HFF-Myc (cell line): Measurements from ENCODE around the gene TRAPPC6A.

Experiments used
- DNase-seq: peaks from one replicate; pipeline ENCODE4 v3.0.0-alpha.2; 2011; ENCODE audit warnings: low read depth; ENCODE audit errors: extremely low read depth
- H3K4me3 ChIP-seq: replicated peaks from 2 replicates; pipeline ENCODE4 v1.5.1; 2011; ENCODE audit warnings: low read depth, mild to moderate bottlenecking, control low read depth, low read length
- CTCF ChIP-seq: IDR thresholded peaks from 2 replicates; pipeline ENCODE4 v1.5.1; 2012; ENCODE audit warnings: mild to moderate bottlenecking, low read depth, low read length, control low read depth; ENCODE audit errors: missing control alignments

Gene TRAPPC6A

DNA sequence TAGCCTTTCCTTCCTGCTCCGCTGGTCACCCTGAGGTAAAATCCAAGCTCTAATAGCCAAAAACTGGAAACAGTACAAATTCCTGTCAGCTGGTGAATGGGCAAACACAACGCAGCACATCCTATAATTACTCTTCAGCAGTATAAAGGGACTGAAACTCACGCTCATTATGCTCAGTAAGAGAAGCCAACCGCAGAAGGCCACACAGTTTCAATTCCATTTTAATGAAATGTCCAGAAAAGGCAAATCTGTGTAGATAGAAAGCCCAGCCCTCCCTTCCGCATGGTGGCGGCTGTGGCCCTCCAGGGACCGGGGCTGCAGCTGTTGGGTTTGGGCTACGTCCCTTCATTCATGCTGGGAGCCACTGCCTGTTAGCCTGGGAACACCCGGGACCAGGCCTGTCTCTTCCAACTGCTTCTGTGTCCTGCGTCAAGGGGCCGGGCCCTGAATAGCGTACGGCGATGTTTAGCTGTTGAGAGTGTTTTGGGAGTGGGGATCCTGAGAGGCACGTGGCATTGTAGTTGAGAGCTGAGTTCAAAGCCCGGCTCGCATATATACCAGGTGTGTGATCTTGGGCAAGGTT is 40.8 kb downstream of the TRAPPC6A start:
- no peak overlapping the region for H3K4me3 ChIP-seq

DNA sequence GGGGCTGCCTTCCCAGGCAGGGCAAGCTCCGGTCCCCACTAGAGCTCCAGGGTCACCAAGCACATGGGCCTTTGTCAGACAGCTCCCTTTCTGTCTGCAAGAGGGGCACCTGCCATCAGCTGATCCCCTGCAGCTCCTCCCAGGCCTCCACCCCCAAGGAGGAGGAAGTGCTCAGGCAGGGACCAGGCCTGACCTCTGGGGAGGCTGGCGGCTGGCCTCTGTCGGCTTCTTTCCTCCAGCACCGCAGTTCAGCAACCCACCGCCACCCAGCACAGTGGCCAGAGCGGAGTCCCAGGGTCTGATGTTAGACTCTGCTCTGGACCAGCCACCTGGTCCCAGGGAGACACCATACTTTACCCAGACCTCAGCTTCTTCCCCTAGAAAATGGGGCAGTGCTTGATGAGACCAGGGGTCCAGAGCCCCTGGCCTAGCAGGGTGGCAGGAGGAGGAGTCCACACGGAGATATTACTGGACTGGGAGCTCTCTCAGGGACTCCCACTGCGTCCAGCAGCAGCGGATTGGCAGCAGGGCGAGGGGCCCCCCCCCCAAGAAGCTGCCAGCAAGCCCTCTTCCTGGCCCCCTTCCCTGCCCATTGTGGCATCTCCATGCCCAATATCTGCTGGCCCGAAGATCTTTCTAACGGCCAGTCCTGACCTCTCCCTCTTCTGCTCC is 41.4 kb downstream of the TRAPPC6A start:
- no peak overlapping the region for H3K4me3 ChIP-seq
- DNase-seq = no peak

More for the DNA sequence above, 40.8 kb downstream of the TRAPPC6A start:
- DNase-seq = no peak
- TF ChIP-seq CTCF = no peak

DNA sequence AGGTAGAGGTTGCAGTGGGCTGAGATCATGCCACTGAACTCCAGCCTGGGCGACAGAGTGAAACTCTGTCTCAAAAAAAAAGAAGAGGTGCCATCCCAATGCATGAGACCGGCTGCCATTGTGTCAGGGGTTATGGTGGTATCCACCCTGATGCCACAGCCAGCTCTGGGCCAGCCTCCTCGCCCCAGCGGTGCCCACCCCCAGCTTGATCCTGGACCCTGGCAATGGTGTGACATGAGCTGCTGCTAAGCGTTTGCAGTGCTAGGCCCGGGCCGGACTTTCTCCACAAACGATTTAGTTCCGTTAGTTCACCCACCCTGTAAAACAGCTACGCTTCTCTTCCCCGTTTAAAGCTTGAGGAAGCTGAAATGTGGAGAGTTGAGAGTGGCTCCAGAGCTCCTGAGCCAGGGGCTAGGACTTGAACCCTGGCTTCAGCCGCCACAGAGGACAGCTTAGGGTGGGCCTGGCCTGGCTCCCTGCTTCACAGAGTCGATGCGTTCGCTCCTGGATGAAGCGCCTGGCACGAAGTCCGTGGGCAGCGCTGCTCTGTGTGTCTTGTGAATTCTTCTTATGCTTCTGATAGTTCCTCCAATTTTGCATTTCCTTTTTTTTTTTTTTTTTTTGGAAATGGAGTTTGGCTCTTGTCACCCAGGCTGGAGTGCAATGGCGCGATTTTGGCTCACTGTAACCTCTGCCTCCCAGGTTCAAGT is 42.7 kb downstream of the TRAPPC6A start:
- DNase-seq = no peak
- no peak for TF ChIP-seq CTCF
- no peak overlapping the region for H3K4me3 ChIP-seq

More for the DNA sequence above, 41.4 kb downstream of the TRAPPC6A start:
- no peak for TF ChIP-seq CTCF

GRCh38 chr19:45133661-45134060 is 44.4 kb downstream of the TRAPPC6A start:
- TF ChIP-seq CTCF = no peak
- H3K4me3 ChIP-seq = no peak overlapping the region
- no peak for DNase-seq

- no peak overlapping the region for H3K4me3 ChIP-seq
- peak; percentile 31 for TF ChIP-seq CTCF
- DNase-seq = no peak
Observed at GRCh38 chr19:45130888-45131615, 47.0 kb downstream of the TRAPPC6A start.

GRCh38 chr19:45130236-45130635 is 47.8 kb downstream of the TRAPPC6A start:
- no peak overlapping the region for H3K4me3 ChIP-seq
- TF ChIP-seq CTCF = no peak
- DNase-seq = no peak
